HCT116 (cell line): ENCODE measurements around the gene MALSU1. TPM values are rescaled to one million over a fixed set of nuclear protein-coding genes. Genes with fewer than 3 reads are reported as not detected.

ENCODE experiments used
- ATAC-seq: fragments of 200-7000 bp; cut with Tn5 transposase; 2 replicates; pipeline ENCODE4 v1.9.1; 2020; ENCODE audit warnings: mild to moderate bottlenecking, moderate library complexity
- BruUV-seq: library from RNA; stranded (reverse); fragments of 400-500 nt; replicated peaks from 2 replicates; lab custom pipeline; 2021; lab: Mats Ljungman, UMichigan
- CTCF ChIA-PET: fragments of 300-600 bp; sonication (Branson Sonifier 250); formaldehyde crosslinking; loops from one replicate; lab custom pipeline; 2021; ENCODE audit warnings: antibody characterized with exemption; lab: Charles Lee
- POLR2A ChIA-PET: fragments of 300-600, 350-600 bp; sonication (Branson Sonifier 250); formaldehyde crosslinking; loops from one replicate; lab custom pipeline; 2021; ENCODE audit warnings: antibody characterized with exemption; lab: Charles Lee
- RAD21 ChIA-PET, 2 experiments: fragments of 300-600 bp; sonication (Branson Sonifier 250); formaldehyde crosslinking; loops; one replicate each; lab custom pipeline; 2023; ENCODE audit warnings: low total read pairs in 2 of 2; ENCODE audit not compliant: uncharacterized antibody in 2 of 2, unreplicated experiment in 2 of 2, low non-redundant PET in 1 of 2; lab: Charles Lee
- DNase-seq: peaks from one replicate; pipeline ENCODE4 v3.0.0-alpha.2; 2010; ENCODE audit warnings: low read depth, low spot score
- H2AFZ ChIP-seq: fragments of 200-600 bp; shearing (Covaris generic), sonication (generic); 2 replicates; pipeline ENCODE4 v1.6.1; 2017; ENCODE audit warnings: low read depth, mixed run types, mixed read lengths, antibody characterized with exemption, low read length; ENCODE audit not compliant: poor library complexity, severe bottlenecking
- H3K27ac ChIP-seq: 2 replicates; pipeline ENCODE4 v1.5.1; 2012; ENCODE audit warnings: low read depth, low read length
- H3K27me3 ChIP-seq: fragments of 200-600 bp; sonication (generic); 2 replicates; pipeline ENCODE4 v1.6.1; 2016; ENCODE audit warnings: mixed run types, low read length, mixed read lengths; ENCODE audit not compliant: insufficient read depth
- H3K36me3 ChIP-seq, 2 experiments: fragments of 200-500 bp in 1 of 2; fragments of 200-600 bp in 1 of 2; sonication (Bioruptor generic) in 1 of 2; sonication (generic) in 1 of 2; 2 replicates each; pipeline versions ENCODE4 v1.5.1 to v1.6.1; 2014 to 2016; ENCODE audit warnings: low read length in 2 of 2, inconsistent platforms in 1 of 2, mixed read lengths in 1 of 2, mixed run types in 1 of 2; ENCODE audit not compliant: insufficient read depth in 2 of 2, control insufficient read depth in 1 of 2
- H3K4me1 ChIP-seq, 2 experiments: fragments of 200-600 bp in 1 of 2; sonication (generic) in 1 of 2; 2 replicates each; pipeline versions ENCODE4 v1.5.1 to v1.6.1; 2012 to 2017; ENCODE audit warnings: low read length in 2 of 2, inconsistent platforms in 1 of 2, mild to moderate bottlenecking in 1 of 2, mixed read lengths in 1 of 2, mixed run types in 1 of 2, moderate library complexity in 1 of 2; ENCODE audit not compliant: insufficient read depth in 2 of 2, control insufficient read depth in 1 of 2
- H3K4me2 ChIP-seq: fragments of 200-600 bp; sonication (generic); 2 replicates; pipeline ENCODE4 v1.6.1; 2017; ENCODE audit warnings: mixed run types, low read length, mixed read lengths
- H3K4me3 ChIP-seq, 2 experiments: fragments of 200-600 bp in 1 of 2; sonication (generic) in 1 of 2; replicated peaks in 1 of 2; 2 replicates each; pipeline ENCODE4 v1.5.1; 2011 to 2016; ENCODE audit warnings: low read length in 2 of 2, control low read depth in 1 of 2, low read depth in 1 of 2, mild to moderate bottlenecking in 1 of 2, mixed read lengths in 1 of 2, mixed run types in 1 of 2
- H3K79me2 ChIP-seq: fragments of 200-600 bp; sonication (generic); 2 replicates; pipeline ENCODE4 v1.6.1; 2017; ENCODE audit warnings: mild to moderate bottlenecking, mixed run types, low read length, moderate library complexity, mixed read lengths; ENCODE audit not compliant: insufficient read depth
- H3K9ac ChIP-seq: fragments of 200-600 bp; sonication (generic); 2 replicates; pipeline ENCODE4 v1.6.1; 2016; ENCODE audit warnings: low read length, mixed read lengths
- H3K9me2 ChIP-seq: fragments of 200-600 bp; sonication (generic), shearing (Covaris generic); 2 replicates; pipeline ENCODE4 v1.6.1; 2017; ENCODE audit warnings: mixed run types, mild to moderate bottlenecking, moderate library complexity; ENCODE audit not compliant: insufficient read depth
- H3K9me3 ChIP-seq, 2 experiments: fragments of 200-500 bp in 1 of 2; fragments of 200-600 bp in 1 of 2; sonication (Bioruptor generic) in 1 of 2; sonication (generic) in 1 of 2; 2 replicates each; pipeline ENCODE4 v1.6.1; 2014 to 2017; ENCODE audit warnings: low read length in 2 of 2, mixed read lengths in 2 of 2, inconsistent platforms in 1 of 2, low read depth in 1 of 2, mild to moderate bottlenecking in 1 of 2, mixed run types in 1 of 2, moderate library complexity in 1 of 2; ENCODE audit not compliant: control insufficient read depth in 1 of 2, insufficient read depth in 1 of 2
- H4K20me1 ChIP-seq: fragments of 200-600 bp; sonication (generic), shearing (Covaris generic); 2 replicates; pipeline ENCODE4 v1.6.1; 2017; ENCODE audit warnings: mixed run types, mild to moderate bottlenecking, moderate library complexity; ENCODE audit not compliant: insufficient read depth
- CBX3 ChIP-seq: IDR thresholded peaks from 2 replicates; pipeline ENCODE4 v1.6.1; 2012; ENCODE audit warnings: low read depth
- CEBPB ChIP-seq: IDR thresholded peaks from 2 replicates; pipeline ENCODE4 v1.6.1; 2012; ENCODE audit warnings: low read depth
- EGR1 ChIP-seq: IDR thresholded peaks from 2 replicates; pipeline ENCODE4 v1.6.1; 2012; ENCODE audit warnings: low read depth
- EZH2 ChIP-seq: fragments of 200-600 bp; sonication (generic); IDR thresholded peaks from 2 replicates; pipeline ENCODE4 v1.6.1; 2017; ENCODE audit warnings: antibody characterized with exemption, mixed run types
- POLR2A ChIP-seq: IDR thresholded peaks from 2 replicates; pipeline ENCODE4 v1.7.0; 2011; ENCODE audit warnings: borderline replicate concordance; ENCODE audit not compliant: insufficient read depth, insufficient read length; ENCODE audit errors: extremely low read depth
- RAD21 ChIP-seq: IDR thresholded peaks from 2 replicates; pipeline ENCODE4 v1.6.1; 2012; ENCODE audit warnings: low read depth, mild to moderate bottlenecking
- SIN3A ChIP-seq: IDR thresholded peaks from 2 replicates; pipeline ENCODE4 v1.6.1; 2012; ENCODE audit warnings: low read depth
- TCF7L2 ChIP-seq: IDR thresholded peaks from 2 replicates; pipeline ENCODE4 v1.7.0; 2011; ENCODE audit warnings: borderline replicate concordance, inconsistent platforms; ENCODE audit not compliant: insufficient read depth, insufficient read length; ENCODE audit errors: extremely low read depth
- YY1 ChIP-seq: IDR thresholded peaks from 2 replicates; pipeline ENCODE4 v1.6.1; 2011; ENCODE audit warnings: low read length, low read depth, moderate library complexity, mild to moderate bottlenecking; ENCODE audit not compliant: insufficient replicate concordance; ENCODE audit errors: extremely low read depth
- ZNF274 ChIP-seq: fragments of 200-500 bp; sonication (Bioruptor generic); IDR thresholded peaks from 2 replicates; pipeline ENCODE4 v1.6.1; 2014; ENCODE audit warnings: mild to moderate bottlenecking, low read depth, low read length, inconsistent platforms
- intact Hi-C: fragments of 100-400 bp; cut with micrococcal nuclease; formaldehyde crosslinking; loops from 2 replicates; pipeline ENCODE4 v1.10.0; 2022
- total RNA-seq: library from RNA; stranded (reverse); gene quantifications from one replicate; pipeline ENCODE4 v1.2.1, GENCODE V29; 2021; ENCODE audit not compliant: unreplicated experiment
- TF ChIP-seq, protein P1 (sequence below), 3 experiments: fragments of 200-600 bp in 1 of 3; sonication (generic) in 1 of 3; IDR thresholded peaks in 2 of 3; conservative IDR thresholded peaks in 1 of 3; 2 replicates each; pipeline ENCODE4 v1.5.1; 2012 to 2017; ENCODE audit warnings: low read depth in 2 of 3, low read length in 2 of 3, antibody characterized with exemption in 1 of 3, borderline replicate concordance in 1 of 3, control low read depth in 1 of 3, mild to moderate bottlenecking in 1 of 3, mixed read lengths in 1 of 3, mixed run types in 1 of 3, moderate library complexity in 1 of 3; ENCODE audit not compliant: insufficient read depth in 1 of 3
- TF ChIP-seq, protein P2 (sequence below): IDR thresholded peaks from 2 replicates; pipeline ENCODE4 v1.6.1; 2012
- TF ChIP-seq, protein P3 (sequence below): IDR thresholded peaks from 2 replicates; pipeline ENCODE4 v1.6.1; 2012
- TF ChIP-seq, protein P4 (sequence below): IDR thresholded peaks from 2 replicates; pipeline ENCODE4 v1.6.1; 2011; ENCODE audit warnings: mild to moderate bottlenecking, low read length, moderate library complexity; ENCODE audit not compliant: insufficient replicate concordance; ENCODE audit errors: extremely low read depth

MALSU1 gene
- total RNA-seq, 1 experiment from 2014 or later, result 105 TPM

DNA sequence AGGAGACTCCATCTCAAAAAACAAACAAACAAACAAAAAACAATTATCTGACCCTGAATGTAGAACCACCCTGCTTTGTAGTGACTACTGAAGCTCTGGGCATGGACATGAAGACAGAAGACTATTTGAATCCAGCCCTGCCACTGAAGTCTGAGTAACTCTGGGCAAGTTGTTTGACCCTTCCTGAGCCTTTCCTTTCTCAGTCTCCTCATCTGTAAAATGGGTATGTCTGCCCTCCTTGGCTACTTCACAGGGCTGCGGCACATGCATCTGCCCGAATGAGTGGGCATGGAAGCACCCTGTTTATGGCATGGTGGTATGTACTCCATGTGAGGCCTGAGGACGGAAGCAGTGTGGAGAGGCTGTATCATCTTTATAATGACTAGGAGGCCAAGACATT is 22.2 kb upstream of the MALSU1 start:
- H3K4me2 ChIP-seq, result no peak overlapping the region
- no peak overlapping the region for H2AFZ ChIP-seq
- H3K27ac ChIP-seq, result no peak overlapping the region
- RAD21 ChIA-PET, result no interaction called here
- no peak overlapping the region for H3K9ac ChIP-seq
- POLR2A ChIA-PET, result no interaction called here
- no peaks in the 10 kb centered on the region for H4K20me1 ChIP-seq
- BruUV-seq, result no TSS peak
- H3K36me3 ChIP-seq, result no peaks in the 10 kb centered on the region
- no peaks in the 10 kb centered on the region for H3K9me2 ChIP-seq
- DNase-seq, result no peak
- peaks cover 9 to 20% of the 10 kb centered on the region in 2 experiments; a peak in 3 of 4 replicates for H3K4me1 ChIP-seq
- no peak overlapping the region for H3K4me3 ChIP-seq
- TF ChIP-seq, protein P1, sequence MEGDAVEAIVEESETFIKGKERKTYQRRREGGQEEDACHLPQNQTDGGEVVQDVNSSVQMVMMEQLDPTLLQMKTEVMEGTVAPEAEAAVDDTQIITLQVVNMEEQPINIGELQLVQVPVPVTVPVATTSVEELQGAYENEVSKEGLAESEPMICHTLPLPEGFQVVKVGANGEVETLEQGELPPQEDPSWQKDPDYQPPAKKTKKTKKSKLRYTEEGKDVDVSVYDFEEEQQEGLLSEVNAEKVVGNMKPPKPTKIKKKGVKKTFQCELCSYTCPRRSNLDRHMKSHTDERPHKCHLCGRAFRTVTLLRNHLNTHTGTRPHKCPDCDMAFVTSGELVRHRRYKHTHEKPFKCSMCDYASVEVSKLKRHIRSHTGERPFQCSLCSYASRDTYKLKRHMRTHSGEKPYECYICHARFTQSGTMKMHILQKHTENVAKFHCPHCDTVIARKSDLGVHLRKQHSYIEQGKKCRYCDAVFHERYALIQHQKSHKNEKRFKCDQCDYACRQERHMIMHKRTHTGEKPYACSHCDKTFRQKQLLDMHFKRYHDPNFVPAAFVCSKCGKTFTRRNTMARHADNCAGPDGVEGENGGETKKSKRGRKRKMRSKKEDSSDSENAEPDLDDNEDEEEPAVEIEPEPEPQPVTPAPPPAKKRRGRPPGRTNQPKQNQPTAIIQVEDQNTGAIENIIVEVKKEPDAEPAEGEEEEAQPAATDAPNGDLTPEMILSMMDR (IDR thresholded peaks at IDR 0.05 in 2 of 3, conservative IDR thresholded peaks at IDR 0.05 in 1 of 3; ENCODE audit: borderline replicate concordance in 1 of 3, insufficient read depth in 1 of 3, low read depth in 2 of 3, low read length in 2 of 3), result no peak
- TF ChIP-seq CBX3, result peak; percentile 29; the same call in 1 of the 2 replicates
- no peaks in the 10 kb centered on the region for H3K79me2 ChIP-seq
- no peaks in the 10 kb centered on the region for H3K9me3 ChIP-seq
- no peaks in the 10 kb centered on the region for H3K27me3 ChIP-seq
- peak; percentile 2; the same call in 1 of the 2 replicates for ATAC-seq
- intact Hi-C loops, result loop anchor here (10.0 kb wide), 1 partner anchor 192 kb away; no protein-coding TSS in a partner anchor
- CTCF ChIA-PET, result interaction anchor here (1.5 to 1.7 kb wide), 3 partner anchors 22 to 270 kb away, joined by 4 to 9 read pairs (median 5); partner anchors contain the start of gene MALSU1

DNA sequence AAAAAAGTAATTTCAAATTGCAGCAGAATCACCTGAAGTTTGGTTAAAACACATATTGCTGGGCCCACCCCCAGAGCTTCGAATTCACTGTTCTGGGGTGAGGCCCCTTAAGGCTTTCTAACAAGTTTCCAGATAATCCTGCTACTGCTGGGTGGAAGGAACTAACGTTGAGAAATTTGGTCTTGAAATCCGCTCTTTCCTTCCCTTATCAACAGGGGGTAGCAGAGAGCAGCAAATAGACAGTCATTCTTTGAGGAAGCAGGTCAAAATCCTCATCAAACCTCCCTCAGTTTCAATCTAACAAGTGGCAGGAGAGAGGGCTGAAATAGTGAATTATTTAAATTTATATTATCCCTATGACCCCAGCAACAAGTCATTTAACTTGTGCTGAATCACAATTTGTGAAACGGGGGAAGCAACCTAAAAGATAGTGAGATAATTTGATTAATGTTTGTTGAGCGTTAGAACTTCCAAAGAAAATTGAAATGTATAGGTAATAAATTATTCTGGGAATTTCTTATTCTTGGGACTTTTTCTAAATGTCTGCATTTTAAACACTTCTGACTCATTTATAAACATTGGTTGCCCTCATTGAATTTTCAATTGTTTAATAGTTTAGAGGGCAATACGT is 21.7 kb upstream of the MALSU1 start:
- intact Hi-C loops, result loop anchor here (10.0 kb wide), 1 partner anchor 193 kb away; no protein-coding TSS in a partner anchor
- Histone ChIP-seq H3K79me2 (no peaks in the 10 kb centered on the region), H3K9ac (no peak overlapping the region), H3K36me3 (no peaks in the 10 kb centered on the region), H3K9me3 (no peaks in the 10 kb centered on the region), H3K4me2 (no peak overlapping the region), H3K27me3 (no peaks in the 10 kb centered on the region), H3K9me2 (no peaks in the 10 kb centered on the region), H2AFZ (no peak overlapping the region), H3K4me3 (no peak overlapping the region), H4K20me1 (no peaks in the 10 kb centered on the region), H3K27ac (no peak overlapping the region), H3K4me1 (peaks cover 9 to 19% of the 10 kb centered on the region in 2 experiments; a peak in 3 of 4 replicates)
- ChIA-PET CTCF (interaction anchor here (0.8 to 1.7 kb wide), 6 partner anchors 21 to 269 kb away, joined by 3 to 9 read pairs (median 4); partner anchors contain the start of gene MALSU1), POLR2A (no interaction called here), RAD21 (no interaction called here)
- no TSS peak for BruUV-seq
- peak; percentile 47 for ATAC-seq
- DNase-seq, result peak; percentile 62
- no peak for TF ChIP-seq YY1
- TF ChIP-seq RAD21, result peak; percentile 93
- no peak for TF ChIP-seq ZNF274
- TF ChIP-seq CEBPB, result peak; percentile 27; the same call in 1 of the 2 replicates
- no peak for TF ChIP-seq EGR1
- TF ChIP-seq EZH2, result no peak
- TF ChIP-seq, protein P2, sequence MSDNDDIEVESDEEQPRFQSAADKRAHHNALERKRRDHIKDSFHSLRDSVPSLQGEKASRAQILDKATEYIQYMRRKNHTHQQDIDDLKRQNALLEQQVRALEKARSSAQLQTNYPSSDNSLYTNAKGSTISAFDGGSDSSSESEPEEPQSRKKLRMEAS, result no peak
- TF ChIP-seq, protein P3, sequence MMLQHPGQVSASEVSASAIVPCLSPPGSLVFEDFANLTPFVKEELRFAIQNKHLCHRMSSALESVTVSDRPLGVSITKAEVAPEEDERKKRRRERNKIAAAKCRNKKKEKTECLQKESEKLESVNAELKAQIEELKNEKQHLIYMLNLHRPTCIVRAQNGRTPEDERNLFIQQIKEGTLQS, result no peak
- TF ChIP-seq SIN3A, result no peak
- TF ChIP-seq POLR2A, result no peak
- TF ChIP-seq, protein P4, sequence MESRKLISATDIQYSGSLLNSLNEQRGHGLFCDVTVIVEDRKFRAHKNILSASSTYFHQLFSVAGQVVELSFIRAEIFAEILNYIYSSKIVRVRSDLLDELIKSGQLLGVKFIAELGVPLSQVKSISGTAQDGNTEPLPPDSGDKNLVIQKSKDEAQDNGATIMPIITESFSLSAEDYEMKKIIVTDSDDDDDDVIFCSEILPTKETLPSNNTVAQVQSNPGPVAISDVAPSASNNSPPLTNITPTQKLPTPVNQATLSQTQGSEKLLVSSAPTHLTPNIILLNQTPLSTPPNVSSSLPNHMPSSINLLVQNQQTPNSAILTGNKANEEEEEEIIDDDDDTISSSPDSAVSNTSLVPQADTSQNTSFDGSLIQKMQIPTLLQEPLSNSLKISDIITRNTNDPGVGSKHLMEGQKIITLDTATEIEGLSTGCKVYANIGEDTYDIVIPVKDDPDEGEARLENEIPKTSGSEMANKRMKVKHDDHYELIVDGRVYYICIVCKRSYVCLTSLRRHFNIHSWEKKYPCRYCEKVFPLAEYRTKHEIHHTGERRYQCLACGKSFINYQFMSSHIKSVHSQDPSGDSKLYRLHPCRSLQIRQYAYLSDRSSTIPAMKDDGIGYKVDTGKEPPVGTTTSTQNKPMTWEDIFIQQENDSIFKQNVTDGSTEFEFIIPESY, result no peak
- no peak for TF ChIP-seq TCF7L2
